Measurements from ENCODE around the gene IER2. TPM values are rescaled to one million over a fixed set of nuclear protein-coding genes. Genes with fewer than 3 reads are reported as not detected.

IER2 gene
- total RNA-seq, 1 experiment from 2014 or later = 247 TPM

- H3K4me2 ChIP-seq (ENCODE audit: low read length) = peak within 1 kb of the TSS; percentile 56
- H3K4me3 ChIP-seq (replicated peaks in 1 of 2; ENCODE audit: low read depth in 1 of 2, low read length in 2 of 2) = peak within 1 kb of the TSS; percentile 28 to 45
- peaks cover 0 to 6% of the 10 kb centered on the region in 2 experiments; a peak in 1 of 4 replicates for H3K36me3 ChIP-seq (ENCODE audit: control insufficient read depth in 1 of 2, insufficient read depth in 2 of 2, low read length in 2 of 2)
- ChIA-PET CTCF (no interaction called here), POLR2A (no interaction called here), RAD21 (ENCODE audit: low non-redundant PET in 1 of 2, low total read pairs in 2 of 2, uncharacterized antibody in 2 of 2, unreplicated experiment in 2 of 2) (no interaction called here)
- DNase-seq (ENCODE audit: low read depth, low spot score) (no peak), ATAC-seq (peak; percentile 54)
- H3K9me3 ChIP-seq (ENCODE audit: control insufficient read depth in 1 of 2, insufficient read depth in 1 of 2, low read depth in 1 of 2, low read length in 2 of 2) = no peaks in the 10 kb centered on the region
- no peaks in the 10 kb centered on the region for H3K27me3 ChIP-seq (ENCODE audit: insufficient read depth, low read length)
- peak within 1 kb of the TSS; percentile 16; the same call in 1 of the 2 replicates for H3K27ac ChIP-seq (ENCODE audit: low read depth, low read length)
- H4K20me1 ChIP-seq (ENCODE audit: insufficient read depth) = no peaks in the 10 kb centered on the region
- H3K9me2 ChIP-seq (ENCODE audit: insufficient read depth) = no peaks in the 10 kb centered on the region
- peak within 1 kb of the TSS; percentile 44 for H3K9ac ChIP-seq (ENCODE audit: low read length)
- BruUV-seq (replicated peaks) = no TSS peak
- no peaks in the 10 kb centered on the region for H3K79me2 ChIP-seq (ENCODE audit: insufficient read depth, low read length)
- intact Hi-C loops (cut with micrococcal nuclease) = no loop called here
- H2AFZ ChIP-seq (ENCODE audit: low read depth, low read length, poor library complexity, severe bottlenecking) = no peak within 1 kb of the TSS
- TF ChIP-seq EZH2phosphoT487 (IDR thresholded peaks at IDR 0.05; ENCODE audit: borderline replicate concordance) (no peak), SIN3A (IDR thresholded peaks at IDR 0.05; ENCODE audit: low read depth) (no peak), RAD21 (IDR thresholded peaks at IDR 0.05; ENCODE audit: low read depth) (no peak), SRF (IDR thresholded peaks at IDR 0.05; ENCODE audit: low read depth) (no peak), POLR2AphosphoS5 (IDR thresholded peaks at IDR 0.05; ENCODE audit: low read depth, low read length) (no peak; the same call in 1 of the 2 replicates), CEBPB (IDR thresholded peaks at IDR 0.05; ENCODE audit: low read depth) (no peak), JUND (IDR thresholded peaks at IDR 0.05) (no peak)
- H3K4me1 ChIP-seq (ENCODE audit: control insufficient read depth in 1 of 2, insufficient read depth in 2 of 2, low read length in 2 of 2) = peaks cover 3 to 32% of the 10 kb centered on the region in 2 experiments; a peak in 3 of 4 replicates
Measured at GRCh38 chr19:13102666-13103580, 47.3 kb upstream of the IER2 start, which contains the start of gene LYL1. LYL1 (minus strand) TSS chr19:13102858; CDS start chr19:13101171, 1,687 bp downstream.

- Histone ChIP-seq H3K27me3 (ENCODE audit: insufficient read depth, low read length) (no peaks in the 10 kb centered on the region), H3K4me1 (ENCODE audit: control insufficient read depth in 1 of 2, insufficient read depth in 2 of 2, low read length in 2 of 2) (peaks cover 3 to 25% of the 10 kb centered on the region in 2 experiments; a peak in 3 of 4 replicates), H3K27ac (ENCODE audit: low read depth, low read length) (no peak overlapping the region), H3K9me3 (ENCODE audit: control insufficient read depth in 1 of 2, insufficient read depth in 1 of 2, low read depth in 1 of 2, low read length in 2 of 2) (no peaks in the 10 kb centered on the region), H3K36me3 (ENCODE audit: control insufficient read depth in 1 of 2, insufficient read depth in 2 of 2, low read length in 2 of 2) (peaks cover 0 to 6% of the 10 kb centered on the region in 2 experiments; a peak in 1 of 4 replicates), H3K4me3 (replicated peaks in 1 of 2; ENCODE audit: low read depth in 1 of 2, low read length in 2 of 2) (no peak overlapping the region), H3K9me2 (ENCODE audit: insufficient read depth) (no peaks in the 10 kb centered on the region), H2AFZ (ENCODE audit: low read depth, low read length, poor library complexity, severe bottlenecking) (no peak overlapping the region), H4K20me1 (ENCODE audit: insufficient read depth) (no peaks in the 10 kb centered on the region), H3K79me2 (ENCODE audit: insufficient read depth, low read length) (no peaks in the 10 kb centered on the region), H3K9ac (ENCODE audit: low read length) (no peak overlapping the region), H3K4me2 (ENCODE audit: low read length) (no peak overlapping the region; the same call in 1 of the 2 replicates)
- CTCF ChIA-PET = no interaction called here
- TF ChIP-seq JUND (IDR thresholded peaks at IDR 0.05) (no peak), CEBPB (IDR thresholded peaks at IDR 0.05; ENCODE audit: low read depth) (no peak), CBX3 (IDR thresholded peaks at IDR 0.05; ENCODE audit: low read depth) (no peak), FOSL1 (IDR thresholded peaks at IDR 0.05; ENCODE audit: low read depth) (no peak), SIN3A (IDR thresholded peaks at IDR 0.05; ENCODE audit: low read depth) (no peak), YY1 (IDR thresholded peaks at IDR 0.05; ENCODE audit: extremely low read depth, insufficient replicate concordance, low read depth, low read length) (no peak), RAD21 (IDR thresholded peaks at IDR 0.05; ENCODE audit: low read depth) (no peak), EZH2 (IDR thresholded peaks at IDR 0.05) (no peak), ZBTB33 (IDR thresholded peaks at IDR 0.05; ENCODE audit: extremely low read depth, insufficient replicate concordance, low read length) (no peak)
- RAD21 ChIA-PET (ENCODE audit: low non-redundant PET in 1 of 2, low total read pairs in 2 of 2, uncharacterized antibody in 2 of 2, unreplicated experiment in 2 of 2) = no interaction called here
- ATAC-seq = no peak
- intact Hi-C loops (cut with micrococcal nuclease) = no loop called here
- no TSS peak for BruUV-seq (replicated peaks)
- POLR2A ChIA-PET = no interaction called here
- no peak for DNase-seq (ENCODE audit: low read depth, low spot score)
Measured at GRCh38 chr19:13103581-13104359, 46.4 kb upstream of the IER2 start.

Data from HCT116 (cell line).